Purkinje cell (primary cell): ENCODE results near the gene C10orf88. TPM values are rescaled to one million over a fixed set of nuclear protein-coding genes. Genes with fewer than 3 reads are reported as not detected.

ENCODE experiments used
- polyA plus RNA-seq: library from polyadenylated mRNA; unstranded; fragments of >200 nt; fragmentation: Nextera tagmentation; gene quantifications from 2 replicates; pipeline ENCODE4 v1.2.1, GENCODE V29; 2014

C10orf88 gene, protein sequence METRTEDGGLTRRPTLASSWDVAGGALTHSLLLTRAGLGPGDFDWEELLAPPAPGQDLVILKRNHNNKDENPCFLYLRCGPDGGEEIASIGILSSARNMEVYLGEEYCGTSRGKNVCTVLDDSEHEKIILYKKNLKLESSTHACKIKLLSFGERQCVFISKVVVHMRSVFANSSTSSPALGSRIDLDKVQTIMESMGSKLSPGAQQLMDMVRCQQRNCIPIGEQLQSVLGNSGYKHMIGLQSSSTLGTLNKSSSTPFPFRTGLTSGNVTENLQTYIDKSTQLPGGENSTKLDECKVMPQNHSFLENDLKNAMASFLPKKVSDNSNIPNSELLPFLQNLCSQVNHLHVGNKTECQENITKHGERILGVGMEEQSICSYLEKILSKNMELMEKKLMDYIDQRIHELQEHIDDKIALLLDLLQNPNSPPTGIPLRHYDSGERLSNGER
- polyA plus RNA-seq: 21.1 and 40.9 TPM in 2 replicates

DNA sequence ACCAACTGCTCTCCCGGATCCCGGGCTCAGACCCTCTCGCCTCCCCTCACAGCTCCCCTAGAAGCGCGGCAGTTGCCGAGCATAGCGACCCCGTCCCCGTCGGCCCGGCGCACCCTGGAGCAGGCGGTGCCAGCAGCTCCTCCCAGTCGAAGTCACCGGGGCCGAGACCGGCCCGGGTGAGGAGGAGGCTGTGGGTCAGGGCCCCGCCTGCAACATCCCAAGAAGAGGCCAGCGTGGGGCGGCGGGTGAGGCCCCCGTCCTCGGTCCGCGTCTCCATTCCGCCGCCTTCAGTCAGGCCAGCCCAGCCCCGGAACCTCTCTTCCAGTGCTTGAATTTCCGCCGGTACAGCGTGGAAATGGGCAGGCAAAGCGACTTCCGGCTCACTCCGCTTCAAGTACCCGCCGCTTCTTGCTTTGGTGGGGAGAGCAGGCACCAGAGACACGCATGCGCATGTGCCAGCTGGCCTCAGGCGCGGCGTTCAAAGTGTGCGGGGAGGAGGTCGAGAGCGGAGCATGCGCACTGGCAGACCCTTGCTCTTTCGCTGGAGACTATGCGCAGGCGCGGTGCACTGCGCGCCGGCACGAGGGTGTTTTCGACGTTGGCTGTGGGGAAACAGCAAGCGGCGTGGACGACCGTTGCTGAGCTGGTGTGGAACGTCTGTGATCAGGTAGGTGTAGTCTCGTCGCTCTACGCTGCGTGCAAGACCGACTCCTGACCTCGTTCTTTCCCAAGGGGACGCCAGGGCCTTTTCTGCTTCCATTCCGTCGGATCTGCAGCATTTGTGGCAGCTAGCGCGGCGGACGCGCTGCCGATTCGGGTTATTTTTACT lies at the start of gene C10orf88:
Gene C10orf88 (minus strand): TSS at position 326 of the 829 bp plus-strand sequence. CDS start 49 bp downstream, at position 277.

DNA sequence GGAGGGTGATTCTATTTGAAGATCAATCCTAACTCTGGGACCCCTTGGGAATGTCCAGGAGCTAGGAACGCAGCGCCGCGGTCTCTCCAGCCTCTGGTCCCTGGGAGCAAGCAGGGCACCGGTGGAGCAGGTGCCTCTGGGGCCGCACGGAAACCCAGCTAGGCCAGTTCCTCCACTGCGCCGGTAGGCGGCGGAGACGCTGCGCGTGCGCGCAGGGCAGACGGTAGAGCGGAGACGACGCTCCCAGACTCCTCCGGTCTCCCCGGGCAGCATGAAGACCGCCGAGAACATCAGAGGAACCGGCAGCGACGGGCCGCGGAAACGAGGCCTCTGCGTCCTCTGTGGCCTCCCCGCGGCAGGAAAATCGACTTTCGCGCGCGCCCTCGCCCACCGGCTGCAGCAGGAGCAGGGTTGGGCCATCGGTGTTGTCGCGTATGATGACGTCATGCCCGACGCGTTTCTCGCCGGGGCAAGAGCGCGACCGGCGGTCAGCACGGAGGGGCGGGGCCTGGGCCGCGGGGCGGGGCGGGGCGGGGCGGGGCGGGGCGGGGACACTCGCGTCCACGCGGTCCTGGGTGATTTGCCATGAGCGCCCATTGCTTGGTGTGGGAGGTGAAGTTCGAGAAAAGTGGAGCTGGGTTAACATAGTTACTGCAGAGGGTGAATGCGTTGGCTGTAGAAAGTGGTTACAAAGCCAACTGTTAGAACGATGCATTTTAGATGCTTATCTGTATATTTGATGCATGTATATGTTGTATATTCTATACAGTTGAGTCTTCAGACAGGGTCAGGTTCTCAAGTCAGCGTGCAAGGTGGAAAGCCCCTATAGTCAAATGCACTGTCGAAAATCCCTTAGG lies 26.4 kb upstream of the C10orf88 start, which contains the start of gene PSTK:
Gene PSTK (plus strand): TSS at position 193 of the 857 bp plus-strand sequence. CDS start 79 bp downstream, at position 272.

DNA sequence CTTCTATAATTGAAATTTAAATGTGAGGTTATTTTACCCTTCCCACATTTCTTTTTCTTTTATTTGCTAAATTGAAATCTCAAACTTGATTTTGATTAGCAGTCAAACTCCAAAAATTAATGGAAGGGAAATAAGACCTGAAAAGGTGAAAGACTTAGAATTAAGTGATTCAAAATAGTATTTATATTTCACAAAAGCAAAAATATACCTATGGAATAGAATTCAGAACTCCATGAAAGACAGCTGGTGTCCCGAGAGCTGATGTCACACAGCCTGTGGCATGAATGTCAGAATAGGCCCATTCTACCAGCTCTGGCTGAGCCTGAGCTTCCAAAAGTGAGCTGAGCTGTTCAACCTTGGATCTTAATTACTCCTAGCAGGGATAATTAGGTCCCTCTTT lies 43.7 kb downstream of the C10orf88 start, which contains the start of gene FAM24A:
Gene FAM24A (plus strand): TSS at position 301 of the 400 bp plus-strand sequence. CDS start 1,025 bp downstream, outside the sequence.

Other genes with a start within 250 kb of the C10orf88 start
- 0.66 TPM in 1 of 2 replicates, not detected in the other for gene CUZD1, start 108.4 kb downstream of the C10orf88 start, polyA plus RNA-seq
- gene FAM24B, start 74.6 kb downstream of the C10orf88 start, polyA plus RNA-seq: 28.0 and 36.0 TPM in 2 replicates
- not detected in 2 replicates for gene FAM24A, start 43.6 kb downstream of the C10orf88 start, polyA plus RNA-seq
- gene PSTK, start 26.2 kb upstream of the C10orf88 start, polyA plus RNA-seq: 54.8 and 71.3 TPM in 2 replicates
- gene IKZF5, start 54.6 kb upstream of the C10orf88 start, polyA plus RNA-seq: 11.2 and 13.7 TPM in 2 replicates
- 19.3 and 25.1 TPM in 2 replicates for gene ACADSB, start 54.8 kb upstream of the C10orf88 start, polyA plus RNA-seq
- gene HMX3, start 181.7 kb upstream of the C10orf88 start, polyA plus RNA-seq: not detected in 2 replicates
- gene HMX2, start 193.9 kb upstream of the C10orf88 start, polyA plus RNA-seq: not detected in 2 replicates
- gene BUB3, start 200.2 kb upstream of the C10orf88 start, polyA plus RNA-seq: 90.3 and 108 TPM in 2 replicates